Measurements from ENCODE around the gene SLC6A18. TPM values are rescaled to one million over a fixed set of nuclear protein-coding genes. Genes with fewer than 3 reads are reported as not detected.

Gene SLC6A18
- total and polyA plus RNA-seq, 2 of the 13 experiments (the other 11 are each of a cell fraction or from before 2014, with no cell fraction given): not detected

DNA sequence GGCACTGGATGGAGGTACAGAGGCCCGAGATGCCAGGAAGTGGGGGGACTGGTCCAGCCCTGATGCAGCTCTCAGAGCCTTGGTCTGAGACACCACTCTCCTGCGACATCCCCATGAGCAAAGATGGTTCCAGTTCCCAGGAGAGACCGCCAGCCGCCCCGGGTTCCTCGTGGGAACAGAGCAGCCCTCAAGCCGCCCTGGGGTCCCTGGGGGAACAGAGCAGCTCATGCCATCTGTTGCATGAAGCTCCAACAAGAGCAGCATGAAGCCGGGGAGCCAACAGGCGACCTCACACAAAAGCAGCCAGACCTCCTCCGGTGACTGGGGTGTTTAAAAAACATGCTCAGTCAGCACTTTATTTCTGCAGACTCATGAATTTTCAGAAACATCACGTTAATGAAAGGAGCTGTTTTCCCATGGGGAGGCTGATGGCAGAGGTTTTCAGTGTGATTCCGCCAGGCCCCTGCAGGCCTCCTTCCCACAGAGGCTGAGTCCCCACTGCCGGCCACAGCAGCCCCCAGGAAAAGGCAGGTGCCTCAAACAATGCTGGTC is 6.2 kb downstream of the SLC6A18 start:
- ChIA-PET CTCF (ENCODE audit: low intra/inter-chr PET ratio, low total read pairs) (no interaction called here), POLR2A (no interaction called here)
- H3K4me3 ChIP-seq (replicated peaks in 1 of 3; ENCODE audit: insufficient read depth in 1 of 3, low read depth in 2 of 3, low read length in 3 of 3): no peak overlapping the region
- no peaks in the 10 kb centered on the region for H3K4me1 ChIP-seq (ENCODE audit: insufficient read depth, low read length)
- H2AFZ ChIP-seq (ENCODE audit: low read length): no peak overlapping the region
- H3K27me3 ChIP-seq (ENCODE audit: control insufficient read depth in 1 of 2, insufficient read depth in 2 of 2, low read length in 2 of 2): peaks cover 18 to 76% of the 10 kb centered on the region in 2 experiments
- 33% methylated on average over 3 of the region's 13 CpGs for WGBS (ENCODE audit: low lambda C conversion rate)
- DNase-seq (ENCODE audit: low spot score) (no peak), FAIRE-seq (no peak), ATAC-seq (no peak)
- no peak overlapping the region for H3K9ac ChIP-seq (ENCODE audit: insufficient read depth, low read depth, low read length)
- no peaks in the 10 kb centered on the region for H3K9me3 ChIP-seq (ENCODE audit: low read length)
- no peaks in the 10 kb centered on the region; the same call in 1 of the 2 replicates for H4K20me1 ChIP-seq (ENCODE audit: insufficient read depth, low read length)
- intact Hi-C loops (cut with micrococcal nuclease; ENCODE audit: unreplicated experiment): no loop called here
- BruUV-seq (replicated peaks): no TSS peak
- no peaks in the 10 kb centered on the region for H3K36me3 ChIP-seq (replicated peaks in 1 of 2; ENCODE audit: control insufficient read depth in 1 of 2, insufficient read depth in 2 of 2, low read length in 2 of 2)
- no peak overlapping the region for H3K27ac ChIP-seq (ENCODE audit: extremely low read length, insufficient read depth, low read length)
- in situ Hi-C loops (cut with HindIII; ENCODE audit: extremely low pct_ligation_motif_present, low pct_unique_long_range_greater_than_20kb): no loop called here
- no peak overlapping the region for H3K4me2 ChIP-seq (ENCODE audit: low read depth, low read length)
- no peaks in the 10 kb centered on the region for H3K79me2 ChIP-seq (ENCODE audit: insufficient read depth, low read length)
- TF ChIP-seq TBP (CRISPR knock-in tag; IDR thresholded peaks at IDR 0.05) (no peak), ISX (CRISPR knock-in tag; conservative IDR thresholded peaks at IDR 0.05) (no peak), SMARCE1 (IDR thresholded peaks at IDR 0.05; ENCODE audit: borderline replicate concordance) (no peak), NFE2L1 (CRISPR knock-in tag; IDR thresholded peaks at IDR 0.05; ENCODE audit: borderline replicate concordance) (no peak), KAT2B (IDR thresholded peaks at IDR 0.05; ENCODE audit: borderline replicate concordance, low read depth, low read length) (no peak), ZFP41 (CRISPR knock-in tag; IDR thresholded peaks at IDR 0.05; ENCODE audit: borderline replicate concordance) (no peak), MIER2 (CRISPR knock-in tag; IDR thresholded peaks at IDR 0.05) (no peak), ZBTB3 (CRISPR knock-in tag; IDR thresholded peaks at IDR 0.05; ENCODE audit: borderline replicate concordance, low read depth) (no peak), MAFG (CRISPR knock-in tag; IDR thresholded peaks at IDR 0.05) (0 out of 2 replicates have a peak, but pooled peaks have one; percentile 20), FOXO4 (CRISPR knock-in tag; conservative IDR thresholded peaks at IDR 0.05) (no peak), MAFK (conservative IDR thresholded peaks at IDR 0.05 in 1 of 2, IDR thresholded peaks at IDR 0.05 in 1 of 2; ENCODE audit: low read length in 2 of 2) (peak; percentile 99), SMAD3 (CRISPR knock-in tag; IDR thresholded peaks at IDR 0.05) (no peak), HMGXB4 (CRISPR knock-in tag; IDR thresholded peaks at IDR 0.05; ENCODE audit: borderline replicate concordance in 1 of 2, low read depth in 1 of 2) (no peak), NAIF1 (CRISPR knock-in tag; IDR thresholded peaks at IDR 0.05; ENCODE audit: borderline replicate concordance) (no peak), ZNF430 (CRISPR knock-in tag; IDR thresholded peaks at IDR 0.05) (no peak), FOXA3 (CRISPR knock-in tag; IDR thresholded peaks at IDR 0.05) (no peak), MBD4 (IDR thresholded peaks at IDR 0.05; ENCODE audit: borderline replicate concordance, low read length) (no peak), RFX5 (IDR thresholded peaks at IDR 0.05; ENCODE audit: low read depth, low read length) (peak; percentile 26; the same call in 1 of the 2 replicates), ZNF839 (CRISPR knock-in tag; IDR thresholded peaks at IDR 0.05; ENCODE audit: borderline replicate concordance) (no peak)
- TF ChIP-seq, protein P1, sequence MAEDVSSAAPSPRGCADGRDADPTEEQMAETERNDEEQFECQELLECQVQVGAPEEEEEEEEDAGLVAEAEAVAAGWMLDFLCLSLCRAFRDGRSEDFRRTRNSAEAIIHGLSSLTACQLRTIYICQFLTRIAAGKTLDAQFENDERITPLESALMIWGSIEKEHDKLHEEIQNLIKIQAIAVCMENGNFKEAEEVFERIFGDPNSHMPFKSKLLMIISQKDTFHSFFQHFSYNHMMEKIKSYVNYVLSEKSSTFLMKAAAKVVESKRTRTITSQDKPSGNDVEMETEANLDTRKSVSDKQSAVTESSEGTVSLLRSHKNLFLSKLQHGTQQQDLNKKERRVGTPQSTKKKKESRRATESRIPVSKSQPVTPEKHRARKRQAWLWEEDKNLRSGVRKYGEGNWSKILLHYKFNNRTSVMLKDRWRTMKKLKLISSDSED (CRISPR knock-in tag; IDR thresholded peaks at IDR 0.05): no peak
- TF ChIP-seq, protein P2, sequence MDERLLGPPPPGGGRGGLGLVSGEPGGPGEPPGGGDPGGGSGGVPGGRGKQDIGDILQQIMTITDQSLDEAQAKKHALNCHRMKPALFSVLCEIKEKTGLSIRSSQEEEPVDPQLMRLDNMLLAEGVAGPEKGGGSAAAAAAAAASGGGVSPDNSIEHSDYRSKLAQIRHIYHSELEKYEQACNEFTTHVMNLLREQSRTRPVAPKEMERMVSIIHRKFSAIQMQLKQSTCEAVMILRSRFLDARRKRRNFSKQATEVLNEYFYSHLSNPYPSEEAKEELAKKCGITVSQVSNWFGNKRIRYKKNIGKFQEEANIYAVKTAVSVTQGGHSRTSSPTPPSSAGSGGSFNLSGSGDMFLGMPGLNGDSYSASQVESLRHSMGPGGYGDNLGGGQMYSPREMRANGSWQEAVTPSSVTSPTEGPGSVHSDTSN (CRISPR knock-in tag; IDR thresholded peaks at IDR 0.05): no peak

All from HepG2 (cell line).